Measurements from ENCODE around the gene APOM. TPM values are rescaled to one million over a fixed set of nuclear protein-coding genes. Genes with fewer than 3 reads are reported as not detected.

The APOM gene
- 0.39 and 0.51 TPM in 2 replicates for total RNA-seq

GRCh38 chr6:31655349-31656237, at the start of gene APOM:
Gene APOM, plus strand, starts transcription at chr6:31655894. Its CDS starts 73 bp downstream, at chr6:31655967.
- no peak for DNase-seq (ENCODE audit: low read depth in 2 of 2)

GRCh38 chr6:31607317-31607716, 48.4 kb upstream of the APOM start:
- DNase-seq (ENCODE audit: low read depth in 2 of 2), result no peak

- no peak for DNase-seq (ENCODE audit: low read depth in 2 of 2)
Measured at GRCh38 chr6:31609519-31610406, 45.9 kb upstream of the APOM start.

GRCh38 chr6:31610968-31611367, 44.7 kb upstream of the APOM start:
- DNase-seq (ENCODE audit: low read depth in 2 of 2), result no peak

- no peak for DNase-seq (ENCODE audit: low read depth in 2 of 2)
Measured at GRCh38 chr6:31614075-31614619, 41.5 kb upstream of the APOM start.

- DNase-seq (ENCODE audit: low read depth in 2 of 2), result no peak
Measured at GRCh38 chr6:31614684-31615578, 40.8 kb upstream of the APOM start, which contains the start of gene AIF1. Gene AIF1, plus strand, starts transcription at chr6:31615234. Its CDS starts 96 bp downstream, at chr6:31615330.

- DNase-seq (ENCODE audit: low read depth in 2 of 2), result no peak
Measured at GRCh38 chr6:31615748-31616147, 39.9 kb upstream of the APOM start.

GRCh38 chr6:31617010-31617409, 38.7 kb upstream of the APOM start:
- no peak for DNase-seq (ENCODE audit: low read depth in 2 of 2)

- peak; percentile 97 to 100 for DNase-seq (ENCODE audit: low read depth in 2 of 2)
Measured at GRCh38 chr6:31619805-31620585, 35.7 kb upstream of the APOM start.

- DNase-seq (ENCODE audit: low read depth in 2 of 2), result peak in 1 of 2 donors; percentile 26
Measured at GRCh38 chr6:31620586-31621319, 34.9 kb upstream of the APOM start, which contains the start of gene PRRC2A. Gene PRRC2A, plus strand, starts transcription at chr6:31620715. Its CDS starts 2,075 bp downstream, at chr6:31622790.

GRCh38 chr6:31621320-31621939, 34.3 kb upstream of the APOM start:
- DNase-seq (ENCODE audit: low read depth in 2 of 2), result peak in 1 of 2 donors; percentile 13

GRCh38 chr6:31621991-31622390, 33.7 kb upstream of the APOM start:
- DNase-seq (ENCODE audit: low read depth in 2 of 2), result no peak

- no peak for DNase-seq (ENCODE audit: low read depth in 2 of 2)
Measured at GRCh38 chr6:31622684-31623091, 33.0 kb upstream of the APOM start.

GRCh38 chr6:31624070-31624469, 31.6 kb upstream of the APOM start:
- DNase-seq (ENCODE audit: low read depth in 2 of 2), result no peak

GRCh38 chr6:31626952-31627351, 28.7 kb upstream of the APOM start:
- no peak for DNase-seq (ENCODE audit: low read depth in 2 of 2)

- DNase-seq (ENCODE audit: low read depth in 2 of 2), result no peak
Measured at GRCh38 chr6:31627690-31628287, 27.9 kb upstream of the APOM start.

GRCh38 chr6:31629014-31629413, 26.7 kb upstream of the APOM start:
- DNase-seq (ENCODE audit: low read depth in 2 of 2), result no peak

Data from dermis microvascular lymphatic vessel endothelial cell (primary cell).